ENCODE measurements around the gene TNNC2.
A peak's percentile ranks its signal among the peaks of the same experiment; 100 is the strongest.
"Not testable (repeated sequence)": the region's sequence is repeated elsewhere in the genome, so short reads cannot be mapped to it uniquely, and the experiment has no call there.

TNNC2 gene

GRCh38 chr20:45848969-45849582 lies 22.0 kb upstream of the TNNC2 start:
- DNase-seq (ENCODE audit: low spot score): no peak

- no peak for DNase-seq (ENCODE audit: low spot score)
These were observed 21.3 kb upstream of the TNNC2 start for GRCh38 chr20:45848421-45848820.

GRCh38 chr20:45845452-45845851 lies 18.3 kb upstream of the TNNC2 start:
- no peak for DNase-seq (ENCODE audit: low spot score)

GRCh38 chr20:45843506-45843905 lies 16.4 kb upstream of the TNNC2 start:
- DNase-seq (ENCODE audit: low spot score): no peak

GRCh38 chr20:45842169-45842812 lies 15.2 kb upstream of the TNNC2 start:
- DNase-seq (ENCODE audit: low spot score): no peak

GRCh38 chr20:45841407-45842129 lies 14.5 kb upstream of the TNNC2 start:
- DNase-seq (ENCODE audit: low spot score): no peak

GRCh38 chr20:45840700-45841198 lies 13.6 kb upstream of the TNNC2 start:
- no peak for DNase-seq (ENCODE audit: low spot score)

- peak; percentile 28 for DNase-seq (ENCODE audit: low spot score)
These were observed 9.7 kb upstream of the TNNC2 start for GRCh38 chr20:45836841-45837240.

- peak; percentile 72 for DNase-seq (ENCODE audit: low spot score)
These were observed 8.7 kb upstream of the TNNC2 start for GRCh38 chr20:45835825-45836224.

- DNase-seq (ENCODE audit: low spot score): no peak
These were observed 8.2 kb upstream of the TNNC2 start for GRCh38 chr20:45835329-45835765.

- DNase-seq (ENCODE audit: low spot score): no peak
These were observed 7.7 kb upstream of the TNNC2 start for GRCh38 chr20:45834797-45835161.

GRCh38 chr20:45833883-45834796 lies 7.0 kb upstream of the TNNC2 start:
- DNase-seq (ENCODE audit: low spot score): no peak

GRCh38 chr20:45833030-45833882 lies 6.1 kb upstream of the TNNC2 start, which contains the start of gene SNX21:
SNX21 (plus strand) TSS chr20:45833799; CDS start chr20:45833920, 121 bp downstream.
- DNase-seq (ENCODE audit: low spot score): no peak

- no peak for DNase-seq (ENCODE audit: low spot score)
These were observed 5.5 kb upstream of the TNNC2 start for GRCh38 chr20:45832619-45833018.

- DNase-seq (ENCODE audit: low spot score): not testable (repeated sequence)
These were observed 2.6 kb upstream of the TNNC2 start for GRCh38 chr20:45829673-45830106.

GRCh38 chr20:45828589-45828988 lies 1.5 kb upstream of the TNNC2 start:
- DNase-seq (ENCODE audit: low spot score): no peak

- DNase-seq (ENCODE audit: low spot score): no peak
These were observed 600 bp upstream of the TNNC2 start for GRCh38 chr20:45827712-45828111.

GRCh38 chr20:45826381-45827019 lies 612 bp downstream of the TNNC2 start:
- DNase-seq (ENCODE audit: low spot score): no peak

GRCh38 chr20:45823949-45824835 lies 2.9 kb downstream of the TNNC2 start:
- DNase-seq (ENCODE audit: low spot score): peak; percentile 57

Data from hematopoietic multipotent progenitor cell treated with erythropoietin and hydrocortisone succinate and interleukin-3 and kit ligand, for 15 days (in vitro differentiated cells).